Glutamatergic neuron (in vitro differentiated cells): ENCODE measurements around the gene IFFO2. TPM values are rescaled to one million over a fixed set of nuclear protein-coding genes. Genes with fewer than 3 reads are reported as not detected.

ENCODE experiments used
- DNase-seq: peaks from one replicate; pipeline ENCODE4 v3.0.0; 2022
- H3K27ac Mint-ChIP-seq: one replicate; pipeline ENCODE4 v1.8.0; 2020; ENCODE audit warnings: mild to moderate bottlenecking, mixed read lengths, inconsistent platforms; ENCODE audit not compliant: unreplicated experiment
- H3K27me3 Mint-ChIP-seq: one replicate; pipeline ENCODE4 v1.8.0; 2020; ENCODE audit warnings: mild to moderate bottlenecking, moderate library complexity, mixed read lengths, inconsistent platforms; ENCODE audit not compliant: unreplicated experiment
- H3K36me3 Mint-ChIP-seq: one replicate; pipeline ENCODE4 v1.8.0; 2020; ENCODE audit warnings: mild to moderate bottlenecking, mixed read lengths, inconsistent platforms; ENCODE audit not compliant: unreplicated experiment
- H3K4me1 Mint-ChIP-seq: one replicate; pipeline ENCODE4 v1.8.0; 2020; ENCODE audit warnings: mild to moderate bottlenecking, low read depth, mixed read lengths, inconsistent platforms; ENCODE audit not compliant: unreplicated experiment
- H3K4me3 Mint-ChIP-seq: one replicate; pipeline ENCODE4 v1.8.0; 2020; ENCODE audit warnings: mild to moderate bottlenecking, mixed read lengths, inconsistent platforms; ENCODE audit not compliant: unreplicated experiment
- H3K9me3 Mint-ChIP-seq: one replicate; pipeline ENCODE4 v1.8.0; 2020; ENCODE audit warnings: mild to moderate bottlenecking, moderate library complexity, mixed read lengths, inconsistent platforms; ENCODE audit not compliant: unreplicated experiment
- total RNA-seq: library from RNA; stranded (reverse); fragmentation: NEBNext Ultra II Directional; extraction: Animal tissue kit (Norgen Biotek cat#: 25700); gene quantifications from one replicate; pipeline ENCODE4 v1.2.1, GENCODE V29; 2021; ENCODE audit not compliant: unreplicated experiment
- TF ChIP-seq, protein P1 (sequence below): fragments of 200-600 bp; sonication (generic); IDR thresholded peaks from one replicate; pipeline ENCODE4 v1.5.0; 2021; ENCODE audit not compliant: partially characterized antibody, unreplicated experiment

The IFFO2 gene
- total RNA-seq, 1 donor from 2014 or later = 107 TPM

GRCh38 chr1:18926315-18927081, 30.0 kb downstream of the IFFO2 start:
- Mint-ChIP-seq H3K27me3 (peaks cover 22% of the 10 kb centered on the region), H3K36me3 (no peaks in the 10 kb centered on the region), H3K27ac (peak overlapping the region; percentile 38), H3K4me3 (no peak overlapping the region), H3K9me3 (peaks cover 34% of the 10 kb centered on the region), H3K4me1 (peaks cover 58% of the 10 kb centered on the region)
- DNase-seq = no peak
- TF ChIP-seq, protein P1, sequence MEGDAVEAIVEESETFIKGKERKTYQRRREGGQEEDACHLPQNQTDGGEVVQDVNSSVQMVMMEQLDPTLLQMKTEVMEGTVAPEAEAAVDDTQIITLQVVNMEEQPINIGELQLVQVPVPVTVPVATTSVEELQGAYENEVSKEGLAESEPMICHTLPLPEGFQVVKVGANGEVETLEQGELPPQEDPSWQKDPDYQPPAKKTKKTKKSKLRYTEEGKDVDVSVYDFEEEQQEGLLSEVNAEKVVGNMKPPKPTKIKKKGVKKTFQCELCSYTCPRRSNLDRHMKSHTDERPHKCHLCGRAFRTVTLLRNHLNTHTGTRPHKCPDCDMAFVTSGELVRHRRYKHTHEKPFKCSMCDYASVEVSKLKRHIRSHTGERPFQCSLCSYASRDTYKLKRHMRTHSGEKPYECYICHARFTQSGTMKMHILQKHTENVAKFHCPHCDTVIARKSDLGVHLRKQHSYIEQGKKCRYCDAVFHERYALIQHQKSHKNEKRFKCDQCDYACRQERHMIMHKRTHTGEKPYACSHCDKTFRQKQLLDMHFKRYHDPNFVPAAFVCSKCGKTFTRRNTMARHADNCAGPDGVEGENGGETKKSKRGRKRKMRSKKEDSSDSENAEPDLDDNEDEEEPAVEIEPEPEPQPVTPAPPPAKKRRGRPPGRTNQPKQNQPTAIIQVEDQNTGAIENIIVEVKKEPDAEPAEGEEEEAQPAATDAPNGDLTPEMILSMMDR = no peak

GRCh38 chr1:18925279-18925678, 31.2 kb downstream of the IFFO2 start:
- Mint-ChIP-seq H3K27ac (peak overlapping the region; percentile 100), H3K4me1 (peaks cover 61% of the 10 kb centered on the region), H3K36me3 (no peaks in the 10 kb centered on the region), H3K9me3 (peaks cover 32% of the 10 kb centered on the region), H3K27me3 (peaks cover 17% of the 10 kb centered on the region), H3K4me3 (peak overlapping the region; percentile 61)
- no peak for DNase-seq
- TF ChIP-seq, protein P1 = no peak

DNA sequence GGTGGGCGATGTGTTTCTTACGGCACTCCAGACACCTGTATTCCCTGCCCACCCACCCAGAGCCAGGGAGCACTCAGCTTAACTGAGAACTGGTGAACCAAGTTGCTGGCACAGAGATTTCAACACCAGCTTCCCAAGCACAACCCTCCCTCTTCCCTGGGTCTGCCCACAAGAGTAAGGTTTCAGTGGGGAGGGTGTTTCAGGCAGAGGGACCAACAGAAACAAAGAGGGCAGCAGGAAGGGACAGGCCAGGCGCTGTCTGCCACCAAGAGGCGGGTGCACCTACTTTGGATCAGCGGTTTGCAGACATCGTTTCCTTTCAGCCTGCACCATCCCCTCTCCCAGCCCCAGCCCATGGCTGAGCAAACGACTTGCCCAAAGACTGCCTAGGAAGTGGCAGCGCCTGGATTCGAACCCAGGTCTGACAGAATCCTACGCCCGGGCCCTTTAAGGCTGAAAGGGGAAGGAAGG, 32.2 kb downstream of the IFFO2 start:
- Mint-ChIP-seq H3K27ac (peak overlapping the region; percentile 100), H3K4me1 (peaks cover 60% of the 10 kb centered on the region), H3K36me3 (no peaks in the 10 kb centered on the region), H3K4me3 (peak overlapping the region; percentile 88), H3K9me3 (peaks cover 36% of the 10 kb centered on the region), H3K27me3 (peaks cover 17% of the 10 kb centered on the region)
- TF ChIP-seq, protein P1 = no peak
- DNase-seq = no peak

DNA sequence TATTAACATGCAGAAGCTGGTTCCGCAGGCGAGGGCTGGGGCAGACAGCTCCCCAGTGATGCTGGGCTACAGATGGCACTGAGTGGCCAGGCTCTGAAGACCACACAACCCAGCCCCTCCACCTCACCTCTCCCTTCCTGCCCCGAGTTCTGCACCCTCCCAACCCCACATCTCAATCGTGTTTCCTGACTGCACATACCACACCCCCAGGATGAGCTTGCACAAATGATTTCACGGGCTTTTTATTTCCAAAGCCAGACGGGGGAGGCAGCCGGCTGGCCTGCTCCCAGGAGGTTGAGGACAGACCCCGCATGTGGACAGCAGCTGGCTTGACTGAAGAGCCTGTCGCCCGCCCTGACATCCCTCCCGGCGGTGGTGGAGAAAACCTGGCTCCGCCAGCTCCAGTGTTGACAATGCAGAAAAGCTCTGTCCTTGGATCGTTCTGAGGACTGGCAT, 32.7 kb downstream of the IFFO2 start:
- Mint-ChIP-seq H3K9me3 (peaks cover 39% of the 10 kb centered on the region), H3K4me1 (peaks cover 60% of the 10 kb centered on the region), H3K27me3 (peaks cover 17% of the 10 kb centered on the region), H3K27ac (peak overlapping the region; percentile 100), H3K36me3 (no peaks in the 10 kb centered on the region), H3K4me3 (peak overlapping the region; percentile 88)
- TF ChIP-seq, protein P1 = no peak
- DNase-seq = peak; percentile 89
